Lower leg skin (tissue), 3 donors: ENCODE measurements around the gene FXYD5.

Experiments used
- CTCF ChIP-seq, 3 donors: fragments of 450-650 bp; IDR thresholded peaks; one replicate each; pipeline ENCODE4 v1.5.1; 2016; ENCODE audit warnings: antibody characterized with exemption in 3 of 3, mild to moderate bottlenecking in 3 of 3, moderate library complexity in 2 of 3
- POLR2A ChIP-seq, 2 donors: fragments of 450-650 bp; IDR thresholded peaks; one replicate each; pipeline ENCODE4 v1.6.1; 2016 to 2017; ENCODE audit warnings: antibody characterized with exemption in 2 of 2, mild to moderate bottlenecking in 1 of 2, moderate library complexity in 1 of 2

GRCh38 chr19:35112995-35113688, 41.4 kb upstream of the FXYD5 start:
- TF ChIP-seq CTCF (IDR thresholded peaks at IDR 0.05), result no peak
- TF ChIP-seq POLR2A (IDR thresholded peaks at IDR 0.05), result no peak
